NCI-H2029 treated with DMSO at 0.1 percent for 48 hours (cell line): ENCODE results near the gene CCR7.
"Not testable (repeated sequence)": the region's sequence is repeated elsewhere in the genome, so short reads cannot be mapped to it uniquely, and the experiment has no call there.

Experiments used
- DNase-seq: peaks from one replicate; lab custom pipeline; 2025; lab: John Stamatoyannopoulos, UW

Gene CCR7

GRCh38 chr17:40551091-40551878 is 14.0 kb downstream of the CCR7 start:
- DNase-seq = peak; percentile 1

GRCh38 chr17:40550608-40551007 is 14.7 kb downstream of the CCR7 start:
- DNase-seq = no peak

GRCh38 chr17:40548982-40549685 is 16.1 kb downstream of the CCR7 start:
- peak; percentile 47 for DNase-seq

- DNase-seq = no peak
These were observed 16.7 kb downstream of the CCR7 start for GRCh38 chr17:40548491-40548981.

- DNase-seq = no peak
These were observed 17.3 kb downstream of the CCR7 start for GRCh38 chr17:40547785-40548478.

- DNase-seq = peak; percentile 66
These were observed 18.0 kb downstream of the CCR7 start for GRCh38 chr17:40547079-40547784.

GRCh38 chr17:40546497-40546896 is 18.8 kb downstream of the CCR7 start:
- DNase-seq = not testable (repeated sequence)

GRCh38 chr17:40545660-40546059 is 19.6 kb downstream of the CCR7 start:
- no peak for DNase-seq

- no peak for DNase-seq
These were observed 22.5 kb downstream of the CCR7 start for GRCh38 chr17:40542558-40543411.

GRCh38 chr17:40541873-40542557 is 23.3 kb downstream of the CCR7 start:
- DNase-seq = no peak

GRCh38 chr17:40541060-40541872 is 24.0 kb downstream of the CCR7 start:
- no peak for DNase-seq

- DNase-seq = no peak
These were observed 24.8 kb downstream of the CCR7 start for GRCh38 chr17:40540448-40540847.

- no peak for DNase-seq
These were observed 25.4 kb downstream of the CCR7 start for GRCh38 chr17:40539711-40540411.

GRCh38 chr17:40538936-40539705 is 26.2 kb downstream of the CCR7 start:
- no peak for DNase-seq

- no peak for DNase-seq
These were observed 27.0 kb downstream of the CCR7 start for GRCh38 chr17:40538019-40538935.

GRCh38 chr17:40536295-40537171 is 28.7 kb downstream of the CCR7 start:
- no peak for DNase-seq
